ENCODE data around the gene DOP1A.
"Not testable (repeated sequence)": the region's sequence is repeated elsewhere in the genome, so short reads cannot be mapped to it uniquely, and the experiment has no call there.

DOP1A gene

GRCh38 chr6:83151114-83151513 is 83.6 kb downstream of the DOP1A start:
- DNase-seq (ENCODE audit: low read depth in 2 of 2): no peak

- DNase-seq (ENCODE audit: low read depth in 2 of 2): no peak
These were observed 85.4 kb downstream of the DOP1A start for GRCh38 chr6:83152913-83153312.

GRCh38 chr6:83153883-83154521 is 86.5 kb downstream of the DOP1A start:
- DNase-seq (ENCODE audit: low read depth in 2 of 2): no peak

GRCh38 chr6:83155794-83156193 is 88.3 kb downstream of the DOP1A start:
- no peak for DNase-seq (ENCODE audit: low read depth in 2 of 2)

GRCh38 chr6:83160167-83160566 is 92.7 kb downstream of the DOP1A start:
- DNase-seq (ENCODE audit: low read depth in 2 of 2): no peak

DNA sequence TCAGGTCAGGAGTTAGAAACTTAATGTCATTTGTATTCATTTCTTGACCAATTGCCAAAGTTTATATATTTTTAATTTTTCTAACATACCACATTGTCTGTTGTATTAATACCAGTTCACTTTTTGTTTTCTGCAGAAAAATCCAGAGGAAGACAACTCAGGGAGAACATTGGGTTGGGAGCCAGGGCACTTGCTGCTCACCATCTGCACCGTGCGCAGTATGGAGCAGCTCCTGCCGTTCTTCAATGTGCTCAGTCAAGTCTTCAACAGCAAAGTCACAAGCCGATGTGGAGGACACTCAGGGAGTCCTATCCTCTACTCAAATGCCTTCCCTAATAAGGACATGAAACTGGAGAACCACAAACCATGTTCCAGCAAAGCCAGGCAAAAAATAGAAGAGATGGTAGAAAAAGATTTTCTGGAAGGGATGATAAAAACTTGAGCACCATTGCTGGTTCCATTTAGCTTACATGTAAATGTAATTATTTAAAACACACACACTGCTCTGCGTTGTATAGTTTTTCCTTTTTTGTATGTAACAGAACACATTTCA is 100.3 kb downstream of the DOP1A start:
- DNase-seq (ENCODE audit: low read depth in 2 of 2): no peak

- no peak for DNase-seq (ENCODE audit: low read depth in 2 of 2)
These were observed 101.1 kb downstream of the DOP1A start for GRCh38 chr6:83168556-83168955.

DNA sequence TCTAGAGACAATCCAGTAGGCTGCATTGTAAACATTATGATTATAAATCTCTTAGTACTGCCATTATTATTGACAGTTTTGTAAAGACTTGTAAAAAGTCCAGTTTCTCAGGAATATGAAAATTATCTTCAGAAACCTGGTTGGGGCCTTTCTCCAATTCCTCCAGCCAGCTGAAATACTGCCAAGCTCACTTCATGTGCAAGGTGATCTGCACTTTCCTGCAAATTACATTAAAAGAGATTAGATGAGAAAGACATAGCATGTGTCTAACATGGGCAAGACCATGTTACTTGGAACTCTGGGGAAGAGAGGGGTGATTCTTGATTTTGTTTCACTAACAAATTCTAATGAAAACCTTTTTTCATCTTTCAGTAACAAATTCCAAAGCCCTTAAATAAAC is 101.6 kb downstream of the DOP1A start:
- no peak for DNase-seq (ENCODE audit: low read depth in 2 of 2)

DNA sequence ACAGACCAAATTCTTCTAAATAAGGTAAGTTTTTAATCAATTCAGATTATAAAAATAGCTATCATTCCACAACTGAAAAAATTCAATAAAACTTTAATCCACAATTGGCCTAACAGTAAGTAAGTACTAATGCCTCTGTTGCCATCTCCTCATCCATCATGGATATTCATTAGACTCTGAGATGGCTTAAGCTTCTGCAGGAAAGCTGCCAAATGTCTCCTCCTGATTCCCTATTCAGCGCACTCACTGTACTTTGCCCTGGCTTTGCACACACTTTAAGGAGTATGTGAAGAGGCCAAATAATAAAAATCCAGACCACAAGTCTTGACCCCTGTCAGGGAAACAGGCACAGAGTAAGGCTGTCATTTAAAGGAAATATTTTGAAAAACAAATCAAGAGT is 102.0 kb downstream of the DOP1A start:
- no peak for DNase-seq (ENCODE audit: low read depth in 2 of 2)

DNA sequence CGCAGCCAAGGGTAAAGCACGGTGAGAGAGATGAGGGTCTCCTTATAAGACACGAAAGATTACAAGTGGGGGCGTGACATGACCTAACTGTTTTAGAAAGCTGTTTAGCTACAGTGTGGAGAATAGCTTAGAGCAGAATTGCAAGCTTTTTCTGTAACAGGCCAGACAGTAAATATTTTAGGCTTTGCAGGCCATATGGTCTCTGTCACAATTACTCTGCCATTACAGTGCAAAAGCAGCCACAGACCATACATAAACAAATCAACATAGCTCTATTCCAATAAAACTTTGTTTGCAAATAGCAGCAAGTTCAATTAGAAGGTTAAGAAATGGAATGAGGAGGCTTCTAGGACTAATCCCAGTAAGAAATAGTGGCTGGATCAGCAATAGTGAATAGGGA is 108.8 kb downstream of the DOP1A start:
- no peak for DNase-seq (ENCODE audit: low read depth in 2 of 2)

DNA sequence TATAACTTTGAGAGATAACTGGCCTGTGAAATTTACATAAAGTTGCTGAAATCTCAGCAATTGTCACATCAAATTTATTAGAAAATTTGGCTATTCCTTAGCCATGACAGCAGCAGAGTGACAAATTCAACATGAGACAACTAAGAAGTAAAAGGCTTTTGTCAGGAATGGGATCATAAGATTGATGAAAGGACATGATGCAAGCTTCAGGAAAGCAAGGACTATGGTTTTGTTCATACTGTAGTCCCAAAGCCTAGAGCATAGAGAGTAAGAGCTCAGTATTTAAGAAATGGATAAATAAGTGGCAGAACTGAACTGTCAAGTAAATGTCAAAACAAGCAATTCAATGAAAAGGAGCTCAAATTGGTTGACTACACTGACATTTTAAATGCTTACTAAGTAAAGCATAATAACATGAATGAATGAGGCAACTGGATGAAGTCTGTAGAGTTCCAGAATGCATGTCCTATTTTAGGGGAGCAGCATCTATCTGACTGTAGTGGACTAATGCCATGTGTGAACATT is 113.0 kb downstream of the DOP1A start:
- no peak for DNase-seq (ENCODE audit: low read depth in 2 of 2)

GRCh38 chr6:83182114-83182513 is 114.6 kb downstream of the DOP1A start:
- no peak for DNase-seq (ENCODE audit: low read depth in 2 of 2)

DNA sequence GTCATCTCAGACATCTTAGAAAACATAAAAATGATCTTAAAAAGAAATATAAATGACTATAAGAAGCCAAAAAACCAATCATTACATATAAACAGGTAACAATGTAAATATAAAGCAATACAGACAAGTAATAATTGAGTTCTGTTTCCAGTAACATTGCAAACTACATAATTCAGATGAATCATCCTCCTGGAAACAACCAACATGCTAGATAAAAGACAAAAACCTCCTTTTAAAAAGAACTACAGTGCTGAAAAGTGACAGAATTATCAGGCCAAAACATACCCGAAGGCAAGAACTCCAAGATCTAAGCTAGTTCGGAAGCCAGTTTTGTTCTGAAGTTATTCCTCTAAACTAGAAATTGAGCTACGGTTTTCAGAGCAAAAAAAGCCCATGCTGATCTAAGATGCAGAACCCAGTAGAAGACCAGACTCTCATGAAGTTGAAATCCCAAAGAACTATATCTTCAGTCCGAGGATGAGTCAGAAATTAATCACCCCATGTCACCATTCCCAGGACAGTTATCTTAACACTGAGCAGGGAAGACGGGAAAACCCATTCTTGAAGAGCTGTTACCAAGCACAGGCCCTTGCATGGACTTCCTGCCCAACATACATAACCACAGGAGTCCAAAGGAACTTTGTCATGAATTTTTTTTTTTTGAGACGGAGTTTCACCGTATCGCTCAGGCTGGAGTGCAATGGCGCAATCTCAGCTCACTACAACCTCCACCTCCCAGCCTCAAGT is 115.8 kb downstream of the DOP1A start:
- peak; percentile 53 to 66 for DNase-seq (ENCODE audit: low read depth in 2 of 2)

DNA sequence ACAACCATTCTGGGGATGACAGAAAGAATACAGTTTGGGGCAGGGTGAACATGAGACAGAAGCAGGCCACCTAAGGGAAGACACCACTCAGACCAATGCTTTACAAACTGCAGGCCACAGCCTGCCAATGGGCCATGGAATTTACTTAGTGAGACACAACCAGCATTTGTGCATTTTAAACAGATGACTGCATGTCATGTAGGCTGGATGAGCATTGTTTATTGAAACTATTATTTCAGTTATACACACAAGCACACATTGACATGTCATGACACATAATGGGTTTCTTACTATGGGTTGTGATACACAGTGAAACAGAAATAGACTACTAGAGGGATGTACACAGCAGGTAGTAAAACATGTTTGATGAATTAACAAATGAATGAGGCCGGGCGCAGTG is 117.6 kb downstream of the DOP1A start:
- no peak for DNase-seq (ENCODE audit: low read depth in 2 of 2)

DNA sequence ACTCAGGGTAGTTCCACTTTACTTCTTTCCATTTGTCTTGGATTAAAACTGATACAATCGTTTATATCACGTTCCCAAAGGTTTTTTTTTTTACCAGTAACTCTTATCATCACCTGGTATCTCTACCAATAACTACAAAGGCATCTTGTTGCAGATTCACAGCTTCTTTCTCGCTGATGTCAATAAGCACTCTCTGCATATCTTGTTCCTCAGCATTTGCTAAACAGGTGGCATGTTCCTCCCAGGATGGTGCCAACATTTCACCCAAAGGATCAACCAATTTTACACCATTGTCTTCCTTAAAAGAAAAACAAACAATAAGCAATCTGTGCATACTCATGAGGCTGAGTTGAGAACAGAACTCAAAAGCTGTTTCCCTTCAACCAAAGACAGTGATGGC is 121.0 kb downstream of the DOP1A start:
- DNase-seq (ENCODE audit: low read depth in 2 of 2): no peak

- no peak for DNase-seq (ENCODE audit: low read depth in 2 of 2)
These were observed 123.2 kb downstream of the DOP1A start for GRCh38 chr6:83190626-83191025.

DNA sequence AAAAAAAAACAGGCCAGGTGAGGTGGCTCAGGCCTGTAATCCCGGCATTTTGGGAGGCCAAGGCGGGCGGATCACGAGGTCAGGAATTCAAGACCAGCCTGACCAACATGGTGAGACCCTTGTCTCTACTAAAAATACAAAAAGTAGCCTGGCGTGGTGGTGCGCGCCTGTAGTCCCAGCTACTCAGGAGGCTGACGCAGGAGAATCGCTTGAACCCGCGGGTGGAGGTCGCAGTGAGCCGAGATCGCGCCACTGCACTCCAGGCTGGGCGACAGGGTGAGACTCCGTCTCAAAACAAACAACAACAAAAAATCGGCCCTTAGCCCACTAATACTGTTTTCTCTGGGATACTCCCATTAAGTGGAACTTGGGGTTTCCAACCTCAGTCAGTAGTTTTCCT is 124.5 kb downstream of the DOP1A start:
- not testable (repeated sequence) for DNase-seq (ENCODE audit: low read depth in 2 of 2)

GRCh38 chr6:83192456-83192855 is 125.0 kb downstream of the DOP1A start:
- DNase-seq (ENCODE audit: low read depth in 2 of 2): no peak

DNA sequence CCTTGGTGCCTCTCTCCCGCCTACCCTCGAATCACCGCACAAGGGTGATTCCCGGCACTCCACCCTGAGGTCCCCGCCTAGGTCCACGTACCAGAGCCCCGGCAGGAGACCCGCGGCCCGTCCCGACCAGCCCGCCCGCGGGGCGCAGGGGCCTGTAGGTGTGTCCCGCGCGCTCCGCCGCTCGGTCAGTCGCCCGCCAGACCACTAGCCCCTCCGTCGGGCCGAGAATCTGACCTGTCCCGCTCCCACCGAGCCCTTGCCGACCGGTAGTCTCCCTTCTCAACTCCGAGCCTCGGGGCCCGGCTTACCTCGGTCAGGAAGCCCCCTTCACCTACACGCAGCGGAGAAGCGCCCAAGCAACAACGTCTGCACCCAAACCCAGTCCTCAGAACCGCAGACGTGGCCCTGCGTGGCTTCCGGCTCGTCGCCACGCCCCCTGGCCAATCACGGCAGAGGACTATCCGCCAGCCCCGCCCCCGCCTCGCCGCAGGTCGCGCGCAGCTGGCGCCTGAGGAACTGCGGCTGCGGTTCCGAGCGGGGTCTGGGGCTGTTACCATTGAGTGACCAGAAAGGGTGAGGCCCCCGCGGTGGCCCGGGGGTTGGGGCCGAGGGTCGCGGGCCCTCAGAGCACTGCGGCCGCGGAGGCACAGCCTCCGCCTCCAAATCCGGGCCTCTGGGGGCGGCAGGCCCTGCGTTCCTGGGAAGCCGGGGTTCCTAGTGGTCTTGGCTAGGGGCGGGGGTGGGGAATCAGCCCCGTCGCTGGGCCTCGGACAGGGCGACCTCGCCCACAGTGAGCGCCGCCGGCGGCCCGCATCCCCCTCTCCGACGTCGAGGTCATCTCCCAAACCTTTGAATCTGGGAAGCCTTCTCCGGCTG is 125.6 kb downstream of the DOP1A start, which contains the start of the genes PGM3 and RWDD2A:
TSS of gene PGM3 (minus strand) at position 395 of the 876 bp plus-strand sequence. CDS start 2,253 bp downstream, outside the sequence.
TSS of gene RWDD2A (plus strand) at position 487 of the 876 bp plus-strand sequence. CDS start 1,095 bp downstream, outside the sequence.
- peak; percentile 62 to 66 for DNase-seq (ENCODE audit: low read depth in 2 of 2)

DNA sequence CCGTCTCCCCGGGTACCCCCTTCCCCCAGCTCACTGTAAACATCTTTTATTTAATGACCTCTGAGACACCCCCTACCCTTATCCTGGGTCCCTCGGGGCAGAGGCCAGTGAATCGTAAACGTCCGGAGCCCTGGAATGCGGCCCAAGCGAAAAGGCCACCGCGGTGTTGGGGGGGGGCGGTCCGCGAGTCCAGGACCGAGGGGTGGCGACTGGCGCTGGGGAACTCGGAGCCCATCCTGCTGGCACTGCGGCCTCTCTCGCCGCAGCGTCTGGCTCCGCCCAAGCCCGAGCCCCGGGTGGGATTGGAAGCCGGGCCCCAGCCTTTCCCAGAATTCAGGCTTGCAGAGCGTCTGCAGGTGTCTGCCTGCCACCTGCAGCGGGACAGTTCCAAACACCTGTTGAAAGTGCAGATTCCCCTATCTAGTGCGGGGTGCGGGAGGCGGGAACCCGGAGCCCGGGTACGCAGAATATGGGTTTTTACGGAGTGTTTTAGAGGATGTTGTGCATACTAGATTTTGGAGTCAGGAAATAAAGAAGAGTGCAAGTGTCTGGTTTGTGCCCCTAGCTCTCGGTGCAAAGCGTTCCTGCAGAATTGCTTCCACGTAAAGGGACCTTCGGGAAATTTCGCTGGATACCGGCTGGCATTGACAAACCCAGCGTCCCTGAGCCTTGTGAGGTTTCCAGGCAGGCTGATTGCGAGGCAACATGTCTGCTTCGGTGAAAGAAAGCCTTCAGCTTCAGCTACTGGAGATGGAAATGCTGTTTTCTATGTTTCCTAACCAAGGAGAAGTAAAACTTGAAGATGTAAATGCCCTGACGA is 126.5 kb downstream of the DOP1A start:
- DNase-seq (ENCODE audit: low read depth in 2 of 2): no peak
